Neural crest cell (in vitro differentiated cells): ENCODE results near the gene ITSN2. TPM values are rescaled to one million over a fixed set of nuclear protein-coding genes. Genes with fewer than 3 reads are reported as not detected.
A peak's percentile ranks its signal among the peaks of the same experiment; 100 is the strongest.

Experiments used
- DNase-seq: peaks from one replicate; pipeline ENCODE4 v3.0.0; 2021; ENCODE audit warnings: low read depth, mixed read lengths, low spot score
- H3K27ac Mint-ChIP-seq: one replicate; pipeline ENCODE4 v1.8.0; 2021; ENCODE audit warnings: mild to moderate bottlenecking, mixed read lengths; ENCODE audit not compliant: unreplicated experiment
- H3K27me3 Mint-ChIP-seq: 2 replicates; pipeline ENCODE4 v1.8.0; 2021; ENCODE audit warnings: low read depth, mild to moderate bottlenecking, mixed read lengths
- H3K36me3 Mint-ChIP-seq: 2 replicates; pipeline ENCODE4 v1.8.0; 2021; ENCODE audit warnings: low read depth, mild to moderate bottlenecking, mixed read lengths
- H3K4me1 Mint-ChIP-seq: 2 replicates; pipeline ENCODE4 v1.8.0; 2021; ENCODE audit warnings: mixed read lengths
- H3K4me3 Mint-ChIP-seq: one replicate; pipeline ENCODE4 v1.8.0; 2021; ENCODE audit warnings: mild to moderate bottlenecking, mixed read lengths
- H3K9me3 Mint-ChIP-seq: 2 replicates; pipeline ENCODE4 v1.8.0; 2021; ENCODE audit warnings: mixed read lengths
- CTCF ChIP-seq: fragments of 200-600 bp; sonication (generic); conservative IDR thresholded peaks from 2 replicates; pipeline ENCODE4 v1.5.0; 2021; ENCODE audit warnings: antibody characterized with exemption, mild to moderate bottlenecking
- total RNA-seq: library from RNA; stranded (reverse); gene quantifications from 2 replicates; pipeline ENCODE4 v1.2.1, GENCODE V29; 2021

Gene ITSN2
- total RNA-seq, 1 donor from 2014 or later = 13.6 TPM

- no peak for TF ChIP-seq CTCF
- no peak overlapping the region for H3K27ac Mint-ChIP-seq
- H3K4me3 Mint-ChIP-seq = no peak overlapping the region
- H3K4me1 Mint-ChIP-seq = peaks cover 4% of the 10 kb centered on the region
- H3K9me3 Mint-ChIP-seq = no peaks in the 10 kb centered on the region
- H3K36me3 Mint-ChIP-seq = peaks cover 8% of the 10 kb centered on the region
- no peak for DNase-seq
- no peaks in the 10 kb centered on the region for H3K27me3 Mint-ChIP-seq
These were observed 148.9 kb downstream of the ITSN2 start for GRCh38 chr2:24211408-24211807.

GRCh38 chr2:24210723-24211122, 149.6 kb downstream of the ITSN2 start:
- Mint-ChIP-seq H3K27ac (no peak overlapping the region), H3K36me3 (peaks cover 4% of the 10 kb centered on the region), H3K4me3 (no peak overlapping the region), H3K4me1 (peaks cover 4% of the 10 kb centered on the region), H3K27me3 (no peaks in the 10 kb centered on the region), H3K9me3 (no peaks in the 10 kb centered on the region)
- TF ChIP-seq CTCF = no peak
- DNase-seq = no peak

GRCh38 chr2:24210106-24210455, 150.3 kb downstream of the ITSN2 start:
- Mint-ChIP-seq H3K27me3 (no peaks in the 10 kb centered on the region), H3K4me3 (no peak overlapping the region), H3K27ac (peak overlapping the region; percentile 35), H3K4me1 (peaks cover 4% of the 10 kb centered on the region), H3K36me3 (peaks cover 4% of the 10 kb centered on the region), H3K9me3 (no peaks in the 10 kb centered on the region)
- DNase-seq = no peak
- TF ChIP-seq CTCF = no peak

GRCh38 chr2:24209389-24210105, 150.8 kb downstream of the ITSN2 start:
- peak overlapping the region; percentile 35 for H3K27ac Mint-ChIP-seq

GRCh38 chr2:24208490-24208889, 151.8 kb downstream of the ITSN2 start:
- DNase-seq = no peak
- Mint-ChIP-seq H3K9me3 (no peaks in the 10 kb centered on the region), H3K27me3 (no peaks in the 10 kb centered on the region), H3K36me3 (peaks cover 4% of the 10 kb centered on the region), H3K27ac (no peak overlapping the region), H3K4me3 (no peak overlapping the region), H3K4me1 (peaks cover 4% of the 10 kb centered on the region)
- TF ChIP-seq CTCF = no peak

More at GRCh38 chr2:24209389-24210105, 150.8 kb downstream of the ITSN2 start:
- no peak for TF ChIP-seq CTCF
- Mint-ChIP-seq H3K27me3 (no peaks in the 10 kb centered on the region), H3K36me3 (peaks cover 4% of the 10 kb centered on the region), H3K4me3 (no peak overlapping the region), H3K4me1 (peaks cover 4% of the 10 kb centered on the region), H3K9me3 (no peaks in the 10 kb centered on the region)
- DNase-seq = no peak
